B cell (primary cell): ENCODE data around the gene EIPR1.

ENCODE experiments used
- CTCF ChIP-seq: fragments of 200-600 bp; IDR thresholded peaks from one replicate; pipeline ENCODE4 v1.8.0; 2022; ENCODE audit warnings: antibody characterized with exemption, mild to moderate bottlenecking
- EZH2 ChIP-seq: IDR thresholded peaks from 2 replicates; pipeline ENCODE4 v1.6.1; 2012; ENCODE audit warnings: borderline replicate concordance, low read depth, mild to moderate bottlenecking, moderate library complexity, low read length; ENCODE audit not compliant: insufficient read depth, poor library complexity, severe bottlenecking

- no peak for TF ChIP-seq CTCF
- no peak for TF ChIP-seq EZH2
Observed at GRCh38 chr2:3299130-3299529, 78.5 kb downstream of the EIPR1 start.
